ENCODE results near the gene PYGM. TPM values are rescaled to one million over a fixed set of nuclear protein-coding genes. Genes with fewer than 3 reads are reported as not detected.
A peak's percentile ranks its signal among the peaks of the same experiment; 100 is the strongest.

PYGM gene
- total and polyA plus RNA-seq, 2 of the 13 experiments (the other 11 are each of a cell fraction or from before 2014, with no cell fraction given): 0.11 to 0.12 TPM

GRCh38 chr11:64718780-64719124, 41.0 kb downstream of the PYGM start:
- POLR2A ChIA-PET: no interaction called here
- FAIRE-seq: no peak
- WGBS (ENCODE audit: low lambda C conversion rate): 16% methylated on average over 4 of the region's 4 CpGs
- no TSS peak for BruUV-seq (replicated peaks)
- Histone ChIP-seq H3K79me2 (ENCODE audit: insufficient read depth, low read length) (no peaks in the 10 kb centered on the region), H3K4me3 (replicated peaks in 1 of 3; ENCODE audit: insufficient read depth in 1 of 3, low read depth in 2 of 3, low read length in 3 of 3) (no peak overlapping the region), H3K9me3 (ENCODE audit: low read length) (no peaks in the 10 kb centered on the region), H4K20me1 (ENCODE audit: insufficient read depth, low read length) (no peaks in the 10 kb centered on the region), H3K27me3 (ENCODE audit: control insufficient read depth in 1 of 2, insufficient read depth in 2 of 2, low read length in 2 of 2) (peaks cover 7 to 76% of the 10 kb centered on the region in 2 experiments; a peak in 4 of 5 replicates), H2AFZ (ENCODE audit: low read length) (no peak overlapping the region), H3K9ac (ENCODE audit: insufficient read depth, low read depth, low read length) (no peak overlapping the region), H3K4me1 (ENCODE audit: insufficient read depth, low read length) (peaks cover 5% of the 10 kb centered on the region), H3K4me2 (ENCODE audit: low read depth, low read length) (no peak overlapping the region), H3K36me3 (replicated peaks in 1 of 2; ENCODE audit: control insufficient read depth in 1 of 2, insufficient read depth in 2 of 2, low read length in 2 of 2) (no peaks in the 10 kb centered on the region), H3K27ac (ENCODE audit: extremely low read length, insufficient read depth, low read length) (no peak overlapping the region)
- TF ChIP-seq BCL3 (CRISPR knock-in tag; IDR thresholded peaks at IDR 0.05): no peak
- TF ChIP-seq ZNF768 (CRISPR knock-in tag; IDR thresholded peaks at IDR 0.05): peak; percentile 83
- no peak for ATAC-seq
- no peak for DNase-seq (ENCODE audit: low spot score)
- CTCF ChIA-PET (ENCODE audit: low intra/inter-chr PET ratio, low total read pairs): no interaction called here
- intact Hi-C loops (cut with micrococcal nuclease; ENCODE audit: unreplicated experiment): no loop called here
- in situ Hi-C loops (cut with HindIII; ENCODE audit: extremely low pct_ligation_motif_present, low pct_unique_long_range_greater_than_20kb): no loop called here

GRCh38 chr11:64718084-64718779, 41.5 kb downstream of the PYGM start:
- no peak overlapping the region for H3K4me2 ChIP-seq (ENCODE audit: low read depth, low read length)
- ChIA-PET CTCF (ENCODE audit: low intra/inter-chr PET ratio, low total read pairs) (no interaction called here), POLR2A (no interaction called here)
- 7% methylated on average over 12 of the region's 15 CpGs for WGBS (ENCODE audit: low lambda C conversion rate)
- intact Hi-C loops (cut with micrococcal nuclease; ENCODE audit: unreplicated experiment) (no loop called here), in situ Hi-C loops (cut with HindIII; ENCODE audit: extremely low pct_ligation_motif_present, low pct_unique_long_range_greater_than_20kb) (no loop called here)
- H2AFZ ChIP-seq (ENCODE audit: low read length): no peak overlapping the region
- no TSS peak for BruUV-seq (replicated peaks)
- H3K27me3 ChIP-seq (ENCODE audit: control insufficient read depth in 1 of 2, insufficient read depth in 2 of 2, low read length in 2 of 2): peaks cover 7 to 77% of the 10 kb centered on the region in 2 experiments; a peak in 4 of 5 replicates
- H3K4me1 ChIP-seq (ENCODE audit: insufficient read depth, low read length): no peaks in the 10 kb centered on the region
- H3K27ac ChIP-seq (ENCODE audit: extremely low read length, insufficient read depth, low read length): no peak overlapping the region
- no peaks in the 10 kb centered on the region for H3K79me2 ChIP-seq (ENCODE audit: insufficient read depth, low read length)
- no peak overlapping the region for H3K4me3 ChIP-seq (replicated peaks in 1 of 3; ENCODE audit: insufficient read depth in 1 of 3, low read depth in 2 of 3, low read length in 3 of 3)
- FAIRE-seq: no peak
- no peak for ATAC-seq
- TF ChIP-seq RBAK (CRISPR knock-in tag; IDR thresholded peaks at IDR 0.05) (no peak), SRSF4 (IDR thresholded peaks at IDR 0.05; ENCODE audit: low read depth, low read length, poor library complexity, severe bottlenecking) (no peak), ELF3 (CRISPR knock-in tag; IDR thresholded peaks at IDR 0.05) (no peak), ATF7-NPFF (CRISPR knock-in tag; IDR thresholded peaks at IDR 0.05; ENCODE audit: low read depth) (no peak), NR2F6 (IDR thresholded peaks at IDR 0.05) (no peak), NR2F6 (CRISPR knock-in tag; IDR thresholded peaks at IDR 0.05) (no peak), ZNF367 (CRISPR knock-in tag; IDR thresholded peaks at IDR 0.05; ENCODE audit: borderline replicate concordance) (no peak), KLF9 (CRISPR knock-in tag; IDR thresholded peaks at IDR 0.05; ENCODE audit: low read depth) (no peak), ZNF616 (CRISPR knock-in tag; IDR thresholded peaks at IDR 0.05; ENCODE audit: low read depth) (no peak), ZNF260 (CRISPR knock-in tag; IDR thresholded peaks at IDR 0.05; ENCODE audit: borderline replicate concordance, low read depth) (no peak), MBD4 (IDR thresholded peaks at IDR 0.05; ENCODE audit: borderline replicate concordance, low read length) (no peak), ZNF792 (CRISPR knock-in tag; IDR thresholded peaks at IDR 0.05) (no peak), HBP1 (CRISPR knock-in tag; IDR thresholded peaks at IDR 0.05; ENCODE audit: low read depth) (no peak), SP1 (IDR thresholded peaks at IDR 0.05) (no peak), SP1 (CRISPR knock-in tag; IDR thresholded peaks at IDR 0.05) (no peak), FOXA1 (IDR thresholded peaks at IDR 0.05) (no peak), FOXA1 (CRISPR knock-in tag; IDR thresholded peaks at IDR 0.05) (no peak)
- no peaks in the 10 kb centered on the region for H4K20me1 ChIP-seq (ENCODE audit: insufficient read depth, low read length)
- H3K36me3 ChIP-seq (replicated peaks in 1 of 2; ENCODE audit: control insufficient read depth in 1 of 2, insufficient read depth in 2 of 2, low read length in 2 of 2): no peaks in the 10 kb centered on the region
- H3K9me3 ChIP-seq (ENCODE audit: low read length): no peaks in the 10 kb centered on the region
- no peak overlapping the region for H3K9ac ChIP-seq (ENCODE audit: insufficient read depth, low read depth, low read length)
- DNase-seq (ENCODE audit: low spot score): no peak

All from HepG2 (cell line).